HG03575 (cell line): Measurements from ENCODE around the gene CCDC50.

ENCODE experiments used
- ATAC-seq: cut with Tn5 transposase; IDR thresholded peaks from one replicate; pipeline ENCODE4 v1.9.1; 2021; ENCODE audit not compliant: unreplicated experiment, insufficient number of reproducible peaks, low FRiP score; ENCODE audit errors: extremely low read depth

Gene CCDC50

GRCh38 chr3:191342006-191342405 is 12.8 kb downstream of the CCDC50 start:
- ATAC-seq: no peak

GRCh38 chr3:191342411-191342810 is 13.2 kb downstream of the CCDC50 start:
- no peak for ATAC-seq

- ATAC-seq: no peak
These were observed 13.9 kb downstream of the CCDC50 start for GRCh38 chr3:191343115-191343514.

GRCh38 chr3:191343913-191344312 is 14.7 kb downstream of the CCDC50 start:
- ATAC-seq: no peak

GRCh38 chr3:191345334-191345733 is 16.1 kb downstream of the CCDC50 start:
- ATAC-seq: no peak

GRCh38 chr3:191347228-191347627 is 18.0 kb downstream of the CCDC50 start:
- no peak for ATAC-seq

- ATAC-seq: no peak
These were observed 18.9 kb downstream of the CCDC50 start for GRCh38 chr3:191348098-191348497.

- no peak for ATAC-seq
These were observed 21.3 kb downstream of the CCDC50 start for GRCh38 chr3:191350396-191351090.

GRCh38 chr3:191352014-191352413 is 22.8 kb downstream of the CCDC50 start:
- ATAC-seq: no peak

- no peak for ATAC-seq
These were observed 24.0 kb downstream of the CCDC50 start for GRCh38 chr3:191353022-191353777.

GRCh38 chr3:191355406-191355805 is 26.2 kb downstream of the CCDC50 start:
- ATAC-seq: peak; percentile 88

GRCh38 chr3:191356631-191357439 is 27.6 kb downstream of the CCDC50 start:
- ATAC-seq: no peak

GRCh38 chr3:191357909-191358308 is 28.7 kb downstream of the CCDC50 start:
- ATAC-seq: no peak

- no peak for ATAC-seq
These were observed 29.7 kb downstream of the CCDC50 start for GRCh38 chr3:191358929-191359328.

- ATAC-seq: no peak
These were observed 31.4 kb downstream of the CCDC50 start for GRCh38 chr3:191360620-191361019.

GRCh38 chr3:191361456-191361855 is 32.3 kb downstream of the CCDC50 start:
- ATAC-seq: no peak

GRCh38 chr3:191362037-191362436 is 32.8 kb downstream of the CCDC50 start:
- no peak for ATAC-seq

- ATAC-seq: no peak
These were observed 33.4 kb downstream of the CCDC50 start for GRCh38 chr3:191362524-191363090.

- no peak for ATAC-seq
These were observed 34.0 kb downstream of the CCDC50 start for GRCh38 chr3:191363221-191363620.
